Mesendoderm (in vitro differentiated cells): ENCODE data around the gene DROSHA.

Source experiments
- DNase-seq: peaks from one replicate; pipeline ENCODE4 v3.0.0; 2013
- H2AK5ac ChIP-seq: 2 replicates; pipeline ENCODE4 v1.6.1; 2013; ENCODE audit warnings: low read length, inconsistent platforms
- H2BK120ac ChIP-seq: 2 replicates; pipeline ENCODE4 v1.6.1; 2013; ENCODE audit warnings: low read depth, mild to moderate bottlenecking, low read length, moderate library complexity, mixed read lengths
- H2BK15ac ChIP-seq: replicated peaks from 2 replicates; pipeline ENCODE4 v1.6.1; 2013; ENCODE audit warnings: low read depth, mild to moderate bottlenecking, moderate library complexity
- H2BK5ac ChIP-seq: 2 replicates; pipeline ENCODE4 v1.6.1; 2013; ENCODE audit warnings: low read length, inconsistent platforms
- H3K18ac ChIP-seq: 2 replicates; pipeline ENCODE4 v1.6.1; 2013; ENCODE audit warnings: mild to moderate bottlenecking, low read length, mixed read lengths
- H3K23ac ChIP-seq: one replicate; pipeline ENCODE4 v1.6.1; 2013; ENCODE audit warnings: low read length
- H3K27ac ChIP-seq: 2 replicates; pipeline ENCODE4 v1.5.1; 2013; ENCODE audit warnings: low read depth, mild to moderate bottlenecking, inconsistent platforms, low read length, moderate library complexity
- H3K27me3 ChIP-seq: 2 replicates; pipeline ENCODE4 v1.6.1; 2013; ENCODE audit warnings: low read length, control low read depth, mild to moderate bottlenecking, inconsistent platforms; ENCODE audit not compliant: insufficient read depth, poor library complexity
- H3K36me3 ChIP-seq: 2 replicates; pipeline ENCODE4 v1.6.1; 2013; ENCODE audit warnings: low read length, inconsistent platforms; ENCODE audit not compliant: control insufficient read depth, insufficient read depth
- H3K4ac ChIP-seq: one replicate; pipeline ENCODE4 v1.6.1; 2013; ENCODE audit warnings: low read depth, mild to moderate bottlenecking, low read length, moderate library complexity
- H3K4me1 ChIP-seq: 2 replicates; pipeline ENCODE4 v1.6.1; 2013; ENCODE audit warnings: low read depth, low read length, inconsistent platforms; ENCODE audit not compliant: control insufficient read depth
- H3K4me2 ChIP-seq: 2 replicates; pipeline ENCODE4 v1.6.1; 2013; ENCODE audit warnings: low read length
- H3K4me3 ChIP-seq: 2 replicates; pipeline ENCODE4 v1.5.1; 2013; ENCODE audit warnings: mild to moderate bottlenecking, low read length
- H3K56ac ChIP-seq: one replicate; pipeline ENCODE4 v1.6.1; 2013; ENCODE audit warnings: low read length
- H3K79me1 ChIP-seq: 2 replicates; pipeline ENCODE4 v1.6.1; 2013; ENCODE audit warnings: low read length, inconsistent platforms
- H3K79me2 ChIP-seq: 2 replicates; pipeline ENCODE4 v1.6.1; 2013; ENCODE audit warnings: mild to moderate bottlenecking, low read length; ENCODE audit not compliant: control insufficient read depth, insufficient read depth
- H3K9ac ChIP-seq: 2 replicates; pipeline ENCODE4 v1.6.1; 2013; ENCODE audit warnings: low read length, inconsistent platforms
- H4K5ac ChIP-seq: one replicate; pipeline ENCODE4 v1.6.1; 2013; ENCODE audit warnings: low read length
- H4K8ac ChIP-seq: one replicate; pipeline ENCODE4 v1.6.1; 2013; ENCODE audit warnings: low read depth, mild to moderate bottlenecking, control low read depth, low read length, moderate library complexity
- WGBS: extraction: QIAGEN DNeasy Blood & Tissue Kit; methylation state at CpG from one replicate; pipeline ENCODE4 v1.1.7; 2013; ENCODE audit warnings: low lambda C conversion rate, missing lambda C conversion rate; ENCODE audit not compliant: insufficient coverage; ENCODE audit errors: extremely low coverage; 5-methylcytosine and 5-hydroxymethylcytosine counted together

DROSHA gene

DNA sequence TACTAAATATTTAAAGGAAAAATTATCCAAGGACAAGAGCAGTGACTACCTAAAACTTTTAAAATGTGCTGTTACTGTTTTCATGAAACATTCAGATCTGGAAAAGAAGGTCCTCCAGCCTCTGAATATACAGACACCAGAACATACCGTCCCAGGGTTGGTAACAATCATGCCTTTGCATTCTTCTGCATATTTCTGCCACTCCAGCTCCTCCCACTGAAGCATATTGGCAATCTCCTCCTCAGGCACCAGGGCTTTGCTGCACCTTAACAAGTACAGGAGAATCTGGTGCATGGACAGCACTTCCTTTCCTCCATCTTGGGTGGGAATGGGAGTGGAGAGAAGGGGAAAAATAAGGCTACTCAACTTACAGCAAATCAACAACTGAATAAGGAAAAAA, 60.0 kb downstream of the DROSHA start:
- H2BK5ac ChIP-seq = no peak overlapping the region
- no peaks in the 10 kb centered on the region for H3K4me1 ChIP-seq
- no peak overlapping the region for H2AK5ac ChIP-seq
- H3K56ac ChIP-seq = no peak overlapping the region
- no peak overlapping the region for H3K4me3 ChIP-seq
- H4K5ac ChIP-seq = no peak overlapping the region
- H3K9ac ChIP-seq = no peak overlapping the region
- no peak overlapping the region for H3K4ac ChIP-seq
- H3K79me1 ChIP-seq = no peaks in the 10 kb centered on the region
- no peak overlapping the region for H3K18ac ChIP-seq
- H2BK15ac ChIP-seq = no peak overlapping the region
- no peaks in the 10 kb centered on the region for H3K79me2 ChIP-seq
- no peak for DNase-seq
- no peak overlapping the region for H2BK120ac ChIP-seq
- no peaks in the 10 kb centered on the region for H3K36me3 ChIP-seq
- no peaks in the 10 kb centered on the region for H3K27me3 ChIP-seq
- H3K23ac ChIP-seq = no peak overlapping the region
- no peak overlapping the region for H3K4me2 ChIP-seq
- no CpG with 5 or more reads among the region's 1 CpG for WGBS
- H3K27ac ChIP-seq = no peak overlapping the region
- no peak overlapping the region for H4K8ac ChIP-seq

DNA sequence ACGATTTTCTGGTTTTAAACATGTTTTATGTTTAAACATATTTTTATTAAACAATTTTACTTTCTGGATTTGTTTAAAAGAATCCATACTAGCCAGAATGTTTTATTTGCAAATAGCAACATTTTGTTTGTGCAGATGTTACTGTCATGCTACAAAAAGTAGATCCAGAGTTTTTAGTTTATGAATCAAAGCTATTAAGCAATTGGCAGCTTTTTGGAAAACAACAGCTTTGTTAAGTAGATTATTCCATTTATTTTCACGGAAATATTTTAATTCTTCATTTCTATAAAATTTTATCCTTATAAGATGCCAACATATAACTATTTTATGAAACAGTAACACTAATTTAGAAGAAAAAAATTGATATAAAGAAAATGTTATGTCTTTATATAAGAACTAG, 60.9 kb downstream of the DROSHA start:
- Histone ChIP-seq H3K79me1 (no peaks in the 10 kb centered on the region), H3K27ac (no peak overlapping the region), H3K23ac (no peak overlapping the region), H3K4ac (no peak overlapping the region), H4K5ac (no peak overlapping the region), H3K4me3 (no peak overlapping the region), H2BK15ac (no peak overlapping the region), H3K27me3 (no peaks in the 10 kb centered on the region), H3K4me2 (no peak overlapping the region), H3K9ac (no peak overlapping the region), H3K56ac (no peak overlapping the region), H4K8ac (no peak overlapping the region), H3K18ac (no peak overlapping the region), H2BK5ac (no peak overlapping the region), H3K36me3 (no peaks in the 10 kb centered on the region), H3K79me2 (no peaks in the 10 kb centered on the region), H2BK120ac (no peak overlapping the region), H2AK5ac (no peak overlapping the region), H3K4me1 (no peaks in the 10 kb centered on the region)
- DNase-seq = no peak
- WGBS = 100% methylated on average over 1 of the region's 2 CpGs

DNA sequence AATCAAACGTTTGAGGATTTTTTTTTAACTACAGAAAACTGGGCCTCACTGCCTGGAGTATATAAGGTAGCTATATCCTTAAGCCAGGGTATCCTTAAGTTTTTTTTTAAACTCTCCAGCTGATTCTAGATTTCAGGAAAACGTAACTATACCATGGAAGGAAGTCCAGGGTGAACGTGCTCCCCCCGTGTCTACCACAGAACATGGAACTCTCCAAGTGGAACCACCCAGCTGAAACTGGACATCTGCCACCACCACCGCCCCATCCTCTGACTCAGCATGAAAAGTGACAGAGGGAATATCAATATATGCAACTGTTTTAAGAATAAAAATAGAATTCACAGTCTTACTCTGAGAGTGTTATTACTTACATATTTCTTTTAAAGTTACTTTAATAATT, 61.3 kb downstream of the DROSHA start:
- no peak overlapping the region for H3K27ac ChIP-seq
- DNase-seq = no peak

DNA sequence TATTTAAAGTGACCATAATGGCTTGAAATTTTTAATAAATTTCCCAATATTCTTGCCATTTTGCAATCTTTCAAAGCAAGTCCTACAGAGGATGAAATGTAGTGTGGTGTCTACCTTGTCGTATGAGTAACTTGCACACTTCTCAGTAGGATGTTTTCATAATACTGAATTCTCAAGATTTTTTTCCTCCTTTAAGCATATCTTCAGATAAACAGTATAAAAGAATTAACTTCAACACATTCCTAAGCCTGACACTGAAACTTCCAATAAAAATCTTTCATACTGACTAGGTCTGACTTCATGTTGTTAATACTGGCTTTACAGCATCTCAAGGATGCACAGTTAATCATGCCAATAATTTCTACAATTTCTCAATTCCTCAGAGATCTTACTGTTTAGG, 62.0 kb downstream of the DROSHA start:
- no peak overlapping the region for H2BK15ac ChIP-seq
- H3K4ac ChIP-seq = no peak overlapping the region
- H4K5ac ChIP-seq = no peak overlapping the region
- H3K27me3 ChIP-seq = no peaks in the 10 kb centered on the region
- no peaks in the 10 kb centered on the region for H3K79me2 ChIP-seq
- H3K9ac ChIP-seq = no peak overlapping the region
- H4K8ac ChIP-seq = no peak overlapping the region
- H2BK5ac ChIP-seq = no peak overlapping the region
- no peak overlapping the region for H3K4me2 ChIP-seq
- no peak for DNase-seq
- no peak overlapping the region for H2AK5ac ChIP-seq
- H3K4me1 ChIP-seq = no peaks in the 10 kb centered on the region
- no peak overlapping the region for H2BK120ac ChIP-seq
- H3K23ac ChIP-seq = no peak overlapping the region
- H3K79me1 ChIP-seq = no peaks in the 10 kb centered on the region
- H3K36me3 ChIP-seq = no peaks in the 10 kb centered on the region
- H3K56ac ChIP-seq = no peak overlapping the region
- H3K4me3 ChIP-seq = no peak overlapping the region
- no peak overlapping the region for H3K27ac ChIP-seq
- no CpG with 5 or more reads among the region's 1 CpG for WGBS
- H3K18ac ChIP-seq = no peak overlapping the region

More for the DNA sequence above, 61.3 kb downstream of the DROSHA start:
- no peak overlapping the region for H3K18ac ChIP-seq
- H4K5ac ChIP-seq = no peak overlapping the region
- H3K23ac ChIP-seq = no peak overlapping the region
- no peak overlapping the region for H3K4me3 ChIP-seq
- no peaks in the 10 kb centered on the region for H3K79me2 ChIP-seq
- no peaks in the 10 kb centered on the region for H3K36me3 ChIP-seq
- H3K4me2 ChIP-seq = no peak overlapping the region
- no peak overlapping the region for H3K56ac ChIP-seq
- no peak overlapping the region for H2BK120ac ChIP-seq
- no peak overlapping the region for H2BK5ac ChIP-seq
- H3K27me3 ChIP-seq = no peaks in the 10 kb centered on the region
- H3K4ac ChIP-seq = no peak overlapping the region
- no peak overlapping the region for H2AK5ac ChIP-seq
- H2BK15ac ChIP-seq = no peak overlapping the region
- H3K9ac ChIP-seq = no peak overlapping the region
- H4K8ac ChIP-seq = no peak overlapping the region
- no peaks in the 10 kb centered on the region for H3K4me1 ChIP-seq
- no peaks in the 10 kb centered on the region for H3K79me1 ChIP-seq
- WGBS = no CpG with 5 or more reads among the region's 5 CpGs

DNA sequence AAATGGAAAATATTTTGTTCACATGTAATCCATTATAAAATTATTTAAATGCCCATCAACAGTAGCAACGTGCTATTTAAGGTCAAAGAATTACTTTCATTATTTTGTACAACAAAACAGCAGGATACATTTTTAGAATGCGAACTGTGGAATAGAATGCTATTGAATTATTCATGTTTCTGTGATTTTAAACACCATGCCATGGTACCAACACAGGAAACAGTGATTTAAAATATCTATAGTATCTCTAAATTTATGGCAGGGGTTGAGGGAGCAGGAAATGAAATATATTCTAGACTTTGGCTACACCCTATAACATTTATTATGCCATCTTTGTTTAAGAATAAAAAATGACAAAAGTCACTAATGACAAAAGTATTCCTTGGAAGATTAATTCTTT, 62.4 kb downstream of the DROSHA start:
- H4K8ac ChIP-seq = no peak overlapping the region
- H3K79me2 ChIP-seq = no peaks in the 10 kb centered on the region
- H2BK5ac ChIP-seq = no peak overlapping the region
- no peak overlapping the region for H3K23ac ChIP-seq
- no peak overlapping the region for H2BK15ac ChIP-seq
- no peak overlapping the region for H3K9ac ChIP-seq
- no peak overlapping the region for H3K4me3 ChIP-seq
- no peaks in the 10 kb centered on the region for H3K79me1 ChIP-seq
- H3K4ac ChIP-seq = no peak overlapping the region
- no peak overlapping the region for H3K4me2 ChIP-seq
- H3K27ac ChIP-seq = no peak overlapping the region
- H2AK5ac ChIP-seq = no peak overlapping the region
- H3K4me1 ChIP-seq = no peaks in the 10 kb centered on the region
- H4K5ac ChIP-seq = no peak overlapping the region
- no peaks in the 10 kb centered on the region for H3K27me3 ChIP-seq
- H3K56ac ChIP-seq = no peak overlapping the region
- no peak overlapping the region for H3K18ac ChIP-seq
- H2BK120ac ChIP-seq = no peak overlapping the region
- H3K36me3 ChIP-seq = no peaks in the 10 kb centered on the region
- DNase-seq = no peak
- WGBS = no CpG with 5 or more reads among the region's 2 CpGs

DNA sequence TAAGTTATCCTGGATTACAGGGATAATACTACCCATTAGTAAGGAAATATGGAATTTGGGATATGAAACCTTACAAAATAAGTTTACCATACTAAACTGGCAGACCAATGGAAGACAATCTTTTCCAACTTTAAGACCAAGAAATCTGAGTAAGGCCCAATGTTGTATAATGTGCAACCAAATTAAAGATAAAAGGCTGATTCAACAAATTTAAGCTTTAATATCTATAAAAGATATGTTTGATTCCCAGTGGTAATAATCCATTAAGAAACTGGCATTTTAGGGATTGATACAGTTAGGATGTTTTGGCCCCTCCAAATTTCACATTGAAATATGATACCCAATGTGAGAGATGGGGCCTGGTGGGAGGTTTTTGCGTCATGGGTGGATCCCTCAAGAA, 66.6 kb downstream of the DROSHA start:
- Histone ChIP-seq H3K23ac (no peak overlapping the region), H3K79me1 (no peaks in the 10 kb centered on the region), H3K4me3 (no peak overlapping the region), H2BK120ac (no peak overlapping the region), H3K4me1 (no peaks in the 10 kb centered on the region), H2BK15ac (no peak overlapping the region), H3K27ac (no peak overlapping the region), H4K8ac (no peak overlapping the region), H3K27me3 (no peaks in the 10 kb centered on the region), H3K36me3 (no peaks in the 10 kb centered on the region), H3K56ac (no peak overlapping the region), H2AK5ac (no peak overlapping the region), H3K4me2 (no peak overlapping the region), H3K79me2 (no peaks in the 10 kb centered on the region), H2BK5ac (no peak overlapping the region), H3K18ac (no peak overlapping the region), H3K4ac (no peak overlapping the region), H4K5ac (no peak overlapping the region), H3K9ac (no peak overlapping the region)
- no peak for DNase-seq
- WGBS = no CpG with 5 or more reads among the region's 1 CpG
